GM21515 (cell line): Measurements from ENCODE around the gene SIMC1.
"Not testable (repeated sequence)": the region's sequence is repeated elsewhere in the genome, so short reads cannot be mapped to it uniquely, and the experiment has no call there.

ENCODE experiments used
- ATAC-seq: cut with Tn5 transposase; IDR thresholded peaks from one replicate; pipeline ENCODE4 v1.9.1; 2021; ENCODE audit not compliant: unreplicated experiment

The SIMC1 gene

DNA sequence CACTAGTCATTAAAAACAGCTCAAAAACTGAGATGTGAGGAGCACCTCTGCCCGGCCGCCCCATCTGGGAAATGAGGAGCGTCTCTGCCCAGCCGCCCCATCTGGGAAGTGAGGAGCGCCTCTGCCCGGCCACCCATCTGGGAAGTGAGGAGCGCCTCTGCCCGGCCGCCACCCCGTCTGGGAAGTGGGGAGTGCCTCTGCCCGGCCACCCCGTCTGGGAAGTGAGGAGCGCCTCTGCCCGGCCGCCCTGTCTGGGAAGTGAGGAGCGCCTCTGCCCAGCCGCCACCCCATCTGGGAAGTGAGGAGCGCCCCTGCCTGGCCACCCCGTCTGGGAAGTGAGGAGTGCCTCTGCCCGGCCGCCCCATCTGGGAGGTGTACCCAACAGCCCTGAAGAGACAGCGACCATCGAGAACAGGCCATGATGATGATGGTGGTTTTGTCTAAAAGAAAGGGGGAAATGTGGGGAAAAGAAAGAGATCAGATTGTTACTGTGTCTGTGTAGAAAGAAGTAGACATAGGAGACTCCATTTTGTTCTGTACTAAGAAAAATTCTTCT lies 23.7 kb upstream of the SIMC1 start:
- ATAC-seq, result not testable (repeated sequence)

- not testable (repeated sequence) for ATAC-seq
Observed at GRCh38 chr5:176216393-176216916, 21.8 kb upstream of the SIMC1 start.

- not testable (repeated sequence) for ATAC-seq
Observed at GRCh38 chr5:176217188-176217729, 21.0 kb upstream of the SIMC1 start.

- ATAC-seq, result not testable (repeated sequence)
Observed at GRCh38 chr5:176217764-176218163, 20.5 kb upstream of the SIMC1 start.

- not testable (repeated sequence) for ATAC-seq
Observed at GRCh38 chr5:176222006-176222405, 16.2 kb upstream of the SIMC1 start.

GRCh38 chr5:176228358-176228757 lies 9.9 kb upstream of the SIMC1 start:
- ATAC-seq, result not testable (repeated sequence)

DNA sequence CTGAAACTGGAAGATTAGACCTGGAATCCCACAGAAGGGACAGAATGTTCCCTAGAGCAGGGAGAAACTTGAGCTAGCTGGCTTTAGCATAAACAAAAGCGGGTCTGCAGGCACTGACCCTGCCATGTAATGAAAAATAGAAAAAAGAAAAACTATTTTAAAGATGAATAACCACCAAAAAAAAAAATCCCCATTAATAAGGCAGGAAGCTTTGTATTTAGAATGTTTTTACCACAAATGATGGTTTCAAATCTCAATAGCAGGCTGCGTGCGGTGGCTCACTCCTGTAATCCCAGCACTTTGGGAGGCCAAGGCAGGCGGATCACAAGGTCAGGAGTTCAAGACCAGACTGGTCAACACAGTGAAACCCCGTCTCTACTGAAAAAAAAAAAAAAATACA lies 5.0 kb upstream of the SIMC1 start:
- ATAC-seq, result not testable (repeated sequence)

- ATAC-seq, result not testable (repeated sequence)
Observed at GRCh38 chr5:176235155-176235554, 3.1 kb upstream of the SIMC1 start.

DNA sequence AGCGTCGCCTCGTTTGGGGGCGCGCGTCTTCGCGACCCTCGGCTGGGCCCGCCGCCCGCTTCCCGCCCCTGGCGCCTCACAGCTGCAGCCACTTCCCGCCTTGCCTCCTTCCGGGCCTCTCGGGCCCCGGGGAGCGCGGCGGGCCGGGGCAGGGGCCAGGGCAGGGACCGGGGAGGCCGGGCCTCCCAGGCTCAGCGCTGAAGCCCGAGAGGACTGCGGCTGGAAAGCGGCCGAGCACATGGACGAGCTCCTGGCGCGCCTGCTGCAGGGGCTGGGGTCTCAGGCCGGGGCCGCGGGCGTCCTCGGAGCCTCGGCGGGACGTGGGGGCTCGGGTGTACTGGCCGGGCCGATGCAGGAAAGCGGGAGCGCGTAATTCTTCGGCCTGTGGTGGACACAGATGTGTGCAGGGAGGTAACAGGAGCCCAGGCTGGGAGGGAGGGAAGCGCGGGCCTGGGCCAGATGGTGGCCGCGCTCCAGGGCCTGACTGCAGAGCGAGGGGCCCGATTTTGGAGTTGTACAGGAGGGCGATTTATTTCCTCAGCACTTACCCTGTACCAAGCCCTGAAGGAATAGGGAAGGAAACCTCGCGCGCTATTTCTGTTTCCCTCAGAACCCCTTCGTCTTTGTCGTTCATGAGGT lies 540 bp downstream of the SIMC1 start:
- peak; percentile 35 for ATAC-seq

DNA sequence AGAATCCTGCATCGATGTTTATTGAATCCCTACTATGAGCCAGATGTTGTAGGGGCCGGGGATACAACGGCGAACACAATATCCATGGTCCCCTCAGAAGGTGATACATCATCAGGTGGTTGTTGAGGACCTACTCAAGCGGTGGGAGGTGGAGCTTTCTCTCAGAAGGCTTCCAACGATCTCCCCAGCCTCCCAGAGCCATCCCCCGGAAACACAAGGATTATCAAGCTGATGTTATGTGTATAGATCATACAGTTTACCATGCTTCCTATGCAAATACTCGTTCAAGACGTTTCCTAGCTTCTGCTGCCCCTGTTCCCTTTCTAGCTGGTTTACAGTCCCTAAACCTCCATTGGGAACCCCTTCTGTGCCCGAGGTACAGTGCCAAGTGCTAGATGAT lies 1.1 kb downstream of the SIMC1 start:
- ATAC-seq, result not testable (repeated sequence)

DNA sequence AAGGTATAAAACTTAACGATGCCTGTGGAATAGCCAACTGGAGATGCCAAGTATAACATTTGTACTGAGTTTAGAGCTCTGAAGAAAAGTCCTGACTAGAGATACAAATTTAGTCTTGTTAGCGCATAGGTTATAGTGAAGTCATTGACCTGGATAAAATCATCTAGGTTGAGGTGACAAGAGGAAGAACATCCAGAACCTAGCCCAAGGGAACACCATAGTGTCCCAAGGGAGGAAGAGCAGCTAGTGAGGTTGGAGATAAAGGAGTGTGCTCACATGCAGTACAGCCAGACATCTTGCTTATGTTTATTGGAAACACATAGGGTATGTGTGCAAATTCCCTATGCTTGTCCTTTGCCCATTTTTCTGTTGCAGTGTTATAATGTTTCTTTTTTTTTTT lies 6.1 kb downstream of the SIMC1 start:
- ATAC-seq, result not testable (repeated sequence)

DNA sequence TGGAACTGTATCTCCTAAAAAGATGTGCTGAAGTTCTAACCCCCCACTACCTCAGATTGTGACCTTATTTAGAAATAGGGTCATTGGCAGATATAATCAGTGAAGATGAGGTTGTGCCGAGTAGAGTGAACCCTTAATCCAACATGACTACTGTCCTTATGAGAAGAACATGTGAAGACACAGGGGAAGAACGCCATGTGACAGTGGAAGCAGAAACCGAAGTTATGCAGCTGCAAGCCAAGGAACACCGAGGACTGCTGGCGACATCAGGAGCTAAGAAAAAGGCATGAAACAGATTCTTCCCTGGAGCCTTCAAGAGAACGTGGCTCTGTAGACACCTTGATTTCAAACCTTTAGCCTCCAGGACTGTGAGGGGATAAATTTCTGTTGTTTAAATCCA lies 6.8 kb downstream of the SIMC1 start:
- not testable (repeated sequence) for ATAC-seq

GRCh38 chr5:176245489-176245888 lies 7.3 kb downstream of the SIMC1 start:
- not testable (repeated sequence) for ATAC-seq

DNA sequence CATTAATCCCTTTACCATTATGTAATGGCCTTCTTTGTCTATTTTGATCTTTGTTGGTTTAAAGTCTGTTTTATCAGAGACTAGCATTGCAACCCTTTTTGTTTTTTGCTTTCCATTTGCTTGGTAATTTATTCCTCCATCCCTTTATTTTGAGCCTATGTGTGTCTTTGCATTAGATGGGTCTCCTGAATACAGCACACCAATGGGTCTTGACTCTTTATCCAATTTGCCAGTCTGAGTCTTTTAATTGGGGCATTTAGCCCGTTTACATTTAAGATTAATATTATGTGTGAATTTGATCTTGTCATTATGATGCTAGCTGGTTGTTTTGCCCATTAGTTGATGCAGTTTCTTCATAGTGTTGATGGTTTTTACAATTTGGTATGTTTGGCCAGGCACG lies 12.5 kb downstream of the SIMC1 start:
- ATAC-seq, result not testable (repeated sequence)

DNA sequence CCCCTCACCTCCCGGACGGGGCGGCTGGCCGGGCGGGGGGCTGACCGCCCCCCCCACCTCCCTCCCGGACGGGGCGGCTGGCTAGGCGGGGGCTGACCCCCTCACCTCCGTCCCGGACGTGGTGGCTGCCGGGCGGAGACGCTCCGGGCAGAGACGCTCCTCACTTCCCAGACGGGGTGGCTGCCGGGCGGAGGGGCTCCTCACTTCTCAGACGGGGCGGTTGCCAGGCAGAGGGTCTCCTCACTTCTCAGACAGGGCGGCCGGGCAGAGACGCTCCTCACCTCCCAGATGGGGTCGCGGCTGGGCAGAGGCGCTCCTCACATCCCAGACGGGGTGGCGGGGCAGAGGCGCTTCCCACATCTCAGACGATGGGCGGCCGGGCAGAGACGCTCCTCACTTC lies 13.9 kb downstream of the SIMC1 start:
- not testable (repeated sequence) for ATAC-seq

- not testable (repeated sequence) for ATAC-seq
Observed at GRCh38 chr5:176253370-176254065, 15.3 kb downstream of the SIMC1 start.

DNA sequence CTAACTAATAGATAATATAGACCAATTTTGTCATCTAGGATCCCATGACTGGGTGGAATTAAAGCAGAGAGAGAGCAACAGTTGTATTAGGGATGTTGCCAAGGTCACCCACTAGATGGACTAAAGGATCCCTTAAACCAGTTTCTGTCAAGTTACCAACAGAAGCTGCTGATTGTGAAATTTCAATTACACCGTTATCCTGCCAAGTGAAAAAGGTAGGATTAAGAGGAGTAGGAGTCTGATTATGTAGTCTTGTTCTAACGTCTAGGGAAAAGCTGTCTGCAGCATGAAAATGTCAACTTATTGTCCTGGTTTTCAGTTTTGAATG lies 15.8 kb downstream of the SIMC1 start:
- ATAC-seq, result not testable (repeated sequence)

DNA sequence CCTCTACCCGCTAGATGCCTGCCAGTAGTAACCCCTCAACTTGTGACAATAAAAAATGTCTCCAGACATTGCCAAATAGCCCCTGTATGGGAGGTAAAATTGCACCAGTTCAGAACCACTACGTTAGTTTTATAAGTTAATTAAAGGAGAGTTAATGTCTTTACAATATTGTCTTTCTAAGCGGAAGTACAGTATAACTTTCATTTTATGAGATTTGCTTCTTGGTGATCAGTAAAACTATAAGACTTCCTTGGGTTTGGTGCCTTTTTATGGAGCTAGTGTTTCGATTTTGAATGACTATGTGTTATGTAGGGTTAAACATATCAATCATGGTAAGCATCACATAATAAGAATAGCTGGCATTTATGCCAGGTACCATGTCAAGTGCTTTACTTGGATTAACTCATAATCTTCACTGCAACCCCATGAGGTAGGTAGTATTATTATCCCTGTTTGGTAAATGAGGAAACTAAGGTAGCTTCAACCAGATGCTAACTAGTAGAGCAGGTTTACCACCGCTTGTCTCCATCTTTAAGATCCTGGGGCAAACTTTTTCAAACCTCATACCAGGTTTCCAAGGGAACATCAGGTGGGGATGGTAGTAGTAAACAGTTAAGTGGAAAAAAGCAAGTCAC lies 19.8 kb downstream of the SIMC1 start:
- not testable (repeated sequence) for ATAC-seq

GRCh38 chr5:176260682-176261081 lies 22.5 kb downstream of the SIMC1 start:
- ATAC-seq, result not testable (repeated sequence)

GRCh38 chr5:176266448-176266847 lies 28.2 kb downstream of the SIMC1 start:
- ATAC-seq, result not testable (repeated sequence)

GRCh38 chr5:176289018-176289417 lies 50.8 kb downstream of the SIMC1 start:
- ATAC-seq, result not testable (repeated sequence)
